ENCODE data around the gene MAP3K20. TPM values are rescaled to one million over a fixed set of nuclear protein-coding genes. Genes with fewer than 3 reads are reported as not detected.
"Not testable (repeated sequence)": the region's sequence is repeated elsewhere in the genome, so short reads cannot be mapped to it uniquely, and the experiment has no call there.

MAP3K20 gene
- polyA plus RNA-seq, 1 experiment: 74.6 TPM

- H3K9me3 ChIP-seq (ENCODE audit: control insufficient read depth, insufficient read depth, low read length): peaks cover 9% of the 10 kb centered on the region; the same call in 1 of the 2 replicates
- TF ChIP-seq CTCF (IDR thresholded peaks at IDR 0.05; ENCODE audit: low read depth, low read length): no peak
- no peak overlapping the region for H3K4me3 ChIP-seq (ENCODE audit: low read depth, low read length)
- DNase-seq (ENCODE audit: low read depth, low spot score): no peak
- H3K27me3 ChIP-seq (ENCODE audit: control insufficient read depth, insufficient read depth, low read length): no peaks in the 10 kb centered on the region
- H3K27ac ChIP-seq (ENCODE audit: low read depth, low read length): no peak overlapping the region
- CTCF ChIA-PET: interaction anchor here (0.6 to 1.0 kb wide), 2 partner anchors 80 to 1061 kb away, joined by 3 read pairs; no protein-coding TSS in a partner anchor
- POLR2A ChIA-PET: interaction anchor here (0.6 kb wide), 1 partner anchor 39 kb away, joined by 8 read pairs; no protein-coding TSS in a partner anchor
Measured at GRCh38 chr2:173280853-173281252, 205.2 kb downstream of the MAP3K20 start.

- CTCF ChIA-PET; H3K27me3 ChIP-seq (ENCODE audit: control insufficient read depth, insufficient read depth, low read length); POLR2A ChIA-PET; H3K27ac ChIP-seq (ENCODE audit: low read depth, low read length); H3K4me3 ChIP-seq (ENCODE audit: low read depth, low read length); H3K9me3 ChIP-seq (ENCODE audit: control insufficient read depth, insufficient read depth, low read length); DNase-seq (ENCODE audit: low read depth, low spot score): not testable (repeated sequence)
Measured at GRCh38 chr2:173281898-173282297, 206.3 kb downstream of the MAP3K20 start.

- no peaks in the 10 kb centered on the region for H3K27me3 ChIP-seq (ENCODE audit: control insufficient read depth, insufficient read depth, low read length)
- no peak overlapping the region for H3K4me3 ChIP-seq (ENCODE audit: low read depth, low read length)
- DNase-seq (ENCODE audit: low read depth, low spot score): no peak
- CTCF ChIA-PET: no interaction called here
- POLR2A ChIA-PET: no interaction called here
- H3K9me3 ChIP-seq (ENCODE audit: control insufficient read depth, insufficient read depth, low read length): peaks cover 9% of the 10 kb centered on the region; the same call in 1 of the 2 replicates
- H3K27ac ChIP-seq (ENCODE audit: low read depth, low read length): no peak overlapping the region
- TF ChIP-seq CTCF (IDR thresholded peaks at IDR 0.05; ENCODE audit: low read depth, low read length): no peak
Measured at GRCh38 chr2:173282795-173283545, 207.3 kb downstream of the MAP3K20 start.

- ChIA-PET CTCF (no interaction called here), POLR2A (no interaction called here)
- TF ChIP-seq CTCF (IDR thresholded peaks at IDR 0.05; ENCODE audit: low read depth, low read length): no peak
- Histone ChIP-seq H3K9me3 (ENCODE audit: control insufficient read depth, insufficient read depth, low read length) (peaks cover 9% of the 10 kb centered on the region; the same call in 1 of the 2 replicates), H3K27ac (ENCODE audit: low read depth, low read length) (no peak overlapping the region), H3K4me3 (ENCODE audit: low read depth, low read length) (no peak overlapping the region), H3K27me3 (ENCODE audit: control insufficient read depth, insufficient read depth, low read length) (no peaks in the 10 kb centered on the region)
- no peak for DNase-seq (ENCODE audit: low read depth, low spot score)
Measured at GRCh38 chr2:173286153-173286809, 210.6 kb downstream of the MAP3K20 start.

- ChIA-PET POLR2A (no interaction called here), CTCF (no interaction called here)
- no peak for DNase-seq (ENCODE audit: low read depth, low spot score)
- Histone ChIP-seq H3K9me3 (ENCODE audit: control insufficient read depth, insufficient read depth, low read length) (peaks cover 5% of the 10 kb centered on the region; the same call in 1 of the 2 replicates), H3K27me3 (ENCODE audit: control insufficient read depth, insufficient read depth, low read length) (no peaks in the 10 kb centered on the region), H3K4me3 (ENCODE audit: low read depth, low read length) (no peak overlapping the region), H3K27ac (ENCODE audit: low read depth, low read length) (no peak overlapping the region)
- no peak for TF ChIP-seq CTCF (IDR thresholded peaks at IDR 0.05; ENCODE audit: low read depth, low read length)
Measured at GRCh38 chr2:173287594-173287993, 211.9 kb downstream of the MAP3K20 start.

Measured in AG04450 (cell line).